ENCODE measurements around the gene CYB5RL.

DNA sequence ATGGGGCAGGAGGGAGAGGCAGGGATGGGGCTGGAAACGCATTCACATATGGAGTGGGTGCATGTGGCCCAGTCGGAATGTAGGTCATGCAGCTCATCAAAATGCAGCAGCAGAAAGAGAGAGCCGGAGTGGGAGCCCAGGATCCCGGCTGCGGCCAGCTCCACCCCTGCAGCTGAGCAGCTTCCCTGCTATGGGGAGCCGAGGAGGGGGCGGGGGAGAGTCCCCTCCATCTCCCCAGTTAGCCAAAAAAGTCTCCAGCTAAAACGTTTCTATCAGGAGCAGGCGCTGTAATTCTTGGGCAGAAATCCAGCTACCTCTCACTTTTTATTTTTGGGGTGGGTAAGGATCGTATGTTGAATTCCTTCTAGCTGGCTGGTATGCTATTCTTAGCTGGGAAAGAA lies 39.8 kb upstream of the CYB5RL start:
- TF ChIP-seq POLR2A (IDR thresholded peaks at IDR 0.05; ENCODE audit: low read depth, low read length) (no peak), TAF1 (IDR thresholded peaks at IDR 0.05; ENCODE audit: borderline replicate concordance, low read depth, low read length) (no peak)

Data from GM12892 (cell line).